K562 (cell line): ENCODE results near the gene TVP23A. TPM values are rescaled to one million over a fixed set of nuclear protein-coding genes. Genes with fewer than 3 reads are reported as not detected.

Experiments
- ATAC-seq: fragments of 200-7000 bp; cut with Tn5 transposase; 3 replicates; pipeline ENCODE4 v1.9.1; 2020; ENCODE audit warnings: moderate library complexity
- BruUV-seq: library from RNA; stranded (reverse); fragments of 400-500 nt; replicated peaks from 2 replicates; lab custom pipeline; 2021; lab: Mats Ljungman, UMichigan
- CTCF ChIA-PET: fragments of 300-600 bp; formaldehyde crosslinking; extraction: SDS; loops from one replicate; lab custom pipeline; 2021; ENCODE audit warnings: low intra/inter-chr PET ratio; lab: Yijun Ruan, JAX
- POLR2A ChIA-PET: fragments of 300-600, 350-650 bp; sonication (Branson Sonifier 250); formaldehyde crosslinking; extraction: SDS; loops from one replicate; lab custom pipeline; 2021; ENCODE audit warnings: antibody characterized with exemption, inconsistent platforms; lab: Yijun Ruan, JAX
- DNase-seq, 4 experiments: peaks; one replicate each; pipeline versions ENCODE4 v3.0.0 to v3.0.0-alpha.2; 2011 to 2018; ENCODE audit warnings: low spot score in 3 of 4, mixed read lengths in 3 of 4; ENCODE audit errors: extremely low read depth in 1 of 4
- FAIRE-seq: peaks from 2 replicates; lab custom pipeline; 2011; peaks lifted over from hg19 to GRCh38; lab: Jason Lieb, UNC
- H2AFZ ChIP-seq: 2 replicates; pipeline ENCODE4 v1.6.0; 2011; ENCODE audit warnings: low read depth, low read length, control low read depth, inconsistent platforms
- H3K27ac ChIP-seq: fragments of 200-600 bp; 3 replicates; pipeline ENCODE4 v1.8.0; 2011; ENCODE audit warnings: low read depth, mild to moderate bottlenecking, control low read depth, inconsistent platforms, low read length, moderate library complexity, mixed read lengths; ENCODE audit errors: extremely low read depth
- H3K27me3 ChIP-seq, 2 experiments: fragments of 300-600 bp in 1 of 2; 2 replicates in 1 of 2; 3 replicates in 1 of 2; pipeline versions ENCODE4 v1.6.0 to v1.8.0; 2011; ENCODE audit warnings: inconsistent platforms in 2 of 2, low read length in 2 of 2, mild to moderate bottlenecking in 1 of 2, mixed read lengths in 1 of 2, moderate library complexity in 1 of 2; ENCODE audit not compliant: control insufficient read depth in 2 of 2, insufficient read depth in 2 of 2
- H3K36me3 ChIP-seq: fragments of 300-600 bp; 3 replicates; pipeline ENCODE4 v1.8.0; 2011; ENCODE audit warnings: mild to moderate bottlenecking, low read length, inconsistent platforms; ENCODE audit not compliant: control insufficient read depth, insufficient read depth
- H3K4me1 ChIP-seq, 2 experiments: fragments of 200-600 bp in 1 of 2; replicated peaks in 1 of 2; 2 replicates in 1 of 2; 3 replicates in 1 of 2; pipeline versions ENCODE4 v1.5.1 to v1.8.0; 2011; ENCODE audit warnings: inconsistent platforms in 2 of 2, low read length in 2 of 2, mild to moderate bottlenecking in 1 of 2, mixed read lengths in 1 of 2, moderate library complexity in 1 of 2; ENCODE audit not compliant: control insufficient read depth in 2 of 2, insufficient read depth in 2 of 2
- H3K4me2 ChIP-seq: 2 replicates; pipeline ENCODE4 v1.6.1; 2011; ENCODE audit warnings: low read length, control low read depth, inconsistent platforms, mixed read lengths; ENCODE audit not compliant: insufficient read depth
- H3K4me3 ChIP-seq: fragments of 200-600 bp; sonication (generic), shearing (Covaris generic); 2 replicates; pipeline ENCODE4 v1.5.1; 2016; ENCODE audit warnings: control low read depth, inconsistent platforms
- H3K79me2 ChIP-seq: fragments of 200-600 bp; 3 replicates; pipeline ENCODE4 v1.8.0; 2011; ENCODE audit warnings: low read length, inconsistent platforms; ENCODE audit not compliant: control insufficient read depth, insufficient read depth
- H3K9ac ChIP-seq, 2 experiments: 2 replicates each; pipeline versions ENCODE4 v1.6.0 to v1.6.1; 2011; ENCODE audit warnings: low read depth in 2 of 2, low read length in 2 of 2, control low read depth in 1 of 2, inconsistent platforms in 1 of 2, mild to moderate bottlenecking in 1 of 2, mixed read lengths in 1 of 2; ENCODE audit not compliant: insufficient read depth in 1 of 2
- H3K9me1 ChIP-seq: one replicate; pipeline ENCODE4 v1.6.0; 2011; ENCODE audit warnings: inconsistent platforms, mild to moderate bottlenecking, low read length, moderate library complexity; ENCODE audit not compliant: control insufficient read depth, insufficient read depth
- H3K9me3 ChIP-seq: replicated peaks from 2 replicates; pipeline ENCODE4 v1.5.1; 2011; ENCODE audit warnings: low read depth, low read length, inconsistent platforms; ENCODE audit not compliant: control insufficient read depth, insufficient read depth
- H4K20me1 ChIP-seq: replicated peaks from 2 replicates; pipeline ENCODE4 v1.6.1; 2011; ENCODE audit warnings: low read length, inconsistent platforms, mixed read lengths; ENCODE audit not compliant: control insufficient read depth, insufficient read depth
- CEBPB ChIP-seq: fragments of 450-650 bp; IDR thresholded peaks from 2 replicates; pipeline ENCODE4 v1.6.1; 2016; ENCODE audit warnings: missing genetic modification characterization, missing compliant biosample characterization
- DDX20 ChIP-seq: fragments of 450-650 bp; IDR thresholded peaks from 2 replicates; pipeline ENCODE4 v1.6.1; 2016; ENCODE audit warnings: missing genetic modification characterization, low read depth, mild to moderate bottlenecking, missing compliant biosample characterization, moderate library complexity
- DPF2 ChIP-seq: fragments of 450-650 bp; IDR thresholded peaks from 2 replicates; pipeline ENCODE4 v1.6.1; 2016
- HOXB6 ChIP-seq: fragments of 250-450 bp; sonication (Bioruptor Pico); IDR thresholded peaks from 2 replicates; pipeline ENCODE4 v1.5.1; 2022; ENCODE audit warnings: mild to moderate bottlenecking, borderline replicate concordance
- KHSRP ChIP-seq: fragments of 450-650 bp; IDR thresholded peaks from 2 replicates; pipeline ENCODE4 v1.6.1; 2017
- MAFF ChIP-seq: IDR thresholded peaks from 2 replicates; pipeline ENCODE4 v1.6.1; 2012; ENCODE audit warnings: low read length, improper control_type of control experiment
- MEF2A ChIP-seq: IDR thresholded peaks from 2 replicates; pipeline ENCODE4 v1.6.1; 2011; ENCODE audit warnings: low read depth, mild to moderate bottlenecking, low read length, moderate library complexity; ENCODE audit not compliant: control insufficient read depth
- MTA3 ChIP-seq: fragments of 450-650 bp; formaldehyde crosslinking; IDR thresholded peaks from 2 replicates; pipeline ENCODE4 v1.6.1; 2017; ENCODE audit warnings: mild to moderate bottlenecking, borderline replicate concordance
- NEUROD1 ChIP-seq: fragments of 150-350 bp; IDR thresholded peaks from 2 replicates; pipeline ENCODE4 v1.6.1; 2014; ENCODE audit warnings: borderline replicate concordance, low read length, low read depth; ENCODE audit not compliant: partially characterized antibody
- NR3C1 ChIP-seq: sonication (generic); formaldehyde crosslinking; IDR thresholded peaks from 2 replicates; pipeline ENCODE4 v1.8.1; 2022; ENCODE audit warnings: missing genetic modification reagents
- RAD21 ChIP-seq, 2 experiments: fragments of 250-450 bp in 1 of 2; fragments of 450-650 bp in 1 of 2; sonication (Bioruptor Pico) in 1 of 2; formaldehyde crosslinking in 1 of 2; IDR thresholded peaks in 1 of 2; conservative IDR thresholded peaks in 1 of 2; 2 replicates each; pipeline versions ENCODE4 v1.4.0 to v1.8.0; 2020 to 2022; ENCODE audit warnings: mild to moderate bottlenecking in 2 of 2, moderate library complexity in 1 of 2
- RBM15 ChIP-seq: fragments of 200-400 bp; formaldehyde crosslinking; IDR thresholded peaks from 2 replicates; pipeline ENCODE4 v1.6.1; 2018; ENCODE audit warnings: mild to moderate bottlenecking, low read length, moderate library complexity; ENCODE audit not compliant: insufficient read depth
- TBL1XR1 ChIP-seq, 2 experiments: IDR thresholded peaks; 2 replicates each; pipeline ENCODE4 v1.6.1; 2012; ENCODE audit warnings: improper control_type of control experiment in 2 of 2, low read length in 2 of 2, mild to moderate bottlenecking in 1 of 2
- USF2 ChIP-seq: sonication (generic); formaldehyde crosslinking; IDR thresholded peaks from 2 replicates; pipeline ENCODE4 v1.5.0; 2020; ENCODE audit warnings: missing genetic modification reagents
- ZNF146 ChIP-seq: IDR thresholded peaks from one replicate; pipeline ENCODE4 v1.6.1; 2018; ENCODE audit warnings: missing compliant biosample characterization; ENCODE audit not compliant: unreplicated experiment
- ZNF584 ChIP-seq: fragments of 200-800 bp; sonication (Bioruptor generic); IDR thresholded peaks from 2 replicates; pipeline ENCODE4 v1.6.1; 2016; ENCODE audit warnings: low read depth, mild to moderate bottlenecking, missing genetic modification characterization, missing compliant biosample characterization
- WGBS: fragments of 100-300 bp; shearing (Covaris generic); methylation state at CpG from one replicate; pipeline ENCODE4 v1.1.6; 2016; ENCODE audit warnings: low coverage, mixed read lengths; ENCODE audit not compliant: insufficient coverage; ENCODE audit errors: missing lambda C conversion rate; 5-methylcytosine and 5-hydroxymethylcytosine counted together
- in situ Hi-C: fragments of 300-500 bp; cut with MboI; formaldehyde crosslinking; loops from 4 replicates; pipeline ENCODE4 v1.15.0; 2018; ENCODE audit warnings: inconsistent platforms, mixed read lengths
- intact Hi-C: fragments of 100-400 bp; cut with micrococcal nuclease; formaldehyde crosslinking; loops from 2 replicates; pipeline ENCODE4 v1.14.2; 2022
- polyA plus RNA-seq, 8 experiments: library from polyadenylated mRNA; depleted of rRNA in 4 of 8; stranded (reverse) in 5 of 8; unstranded in 3 of 8; fragments of >200 nt; fragmentation: Nextera tagmentation in 2 of 8; fragmentation: Illumina TruSeq in 1 of 8; extraction: Ambion mirVana in 2 of 8; extraction: Trizol in 1 of 8; gene quantifications; 2 replicates each; pipeline versions ENCODE4 v1.2.1 to v1.2.3, GENCODE V29; 2011 to 2014; ENCODE audit warnings: inconsistent platforms in 1 of 8, missing spikeins in 1 of 8
- total RNA-seq, 7 experiments: library from RNA; depleted of rRNA in 6 of 7; stranded (reverse); fragments of >200 nt in 6 of 7; fragmentation: Illumina TruSeq in 2 of 7; extraction: Trizol in 2 of 7; gene quantifications; 2 replicates each; pipeline versions ENCODE4 v1.2.1 to v1.2.3, GENCODE V29; 2011 to 2021; ENCODE audit warnings: low replicate concordance in 1 of 7
- TF ChIP-seq, protein P1 (sequence below): sonication (generic); formaldehyde crosslinking; IDR thresholded peaks from 2 replicates; pipeline ENCODE4 v1.8.1; 2022; ENCODE audit warnings: missing genetic modification reagents
- TF ChIP-seq, protein P2 (sequence below): sonication (generic); formaldehyde crosslinking; IDR thresholded peaks from 2 replicates; pipeline ENCODE4 v1.8.1; 2023; ENCODE audit warnings: mild to moderate bottlenecking, missing genetic modification reagents
- TF ChIP-seq, protein P3 (sequence below): sonication (generic); formaldehyde crosslinking; IDR thresholded peaks from 2 replicates; pipeline ENCODE4 v1.9.0; 2022; ENCODE audit warnings: mild to moderate bottlenecking, missing genetic modification reagents

Gene TVP23A
- total and polyA plus RNA-seq, 9 of the 15 experiments (the other 6 are each of a cell fraction or from before 2014, with no cell fraction given), result 0.04 to 0.77 (median 0.10) TPM; not detected in 3

DNA sequence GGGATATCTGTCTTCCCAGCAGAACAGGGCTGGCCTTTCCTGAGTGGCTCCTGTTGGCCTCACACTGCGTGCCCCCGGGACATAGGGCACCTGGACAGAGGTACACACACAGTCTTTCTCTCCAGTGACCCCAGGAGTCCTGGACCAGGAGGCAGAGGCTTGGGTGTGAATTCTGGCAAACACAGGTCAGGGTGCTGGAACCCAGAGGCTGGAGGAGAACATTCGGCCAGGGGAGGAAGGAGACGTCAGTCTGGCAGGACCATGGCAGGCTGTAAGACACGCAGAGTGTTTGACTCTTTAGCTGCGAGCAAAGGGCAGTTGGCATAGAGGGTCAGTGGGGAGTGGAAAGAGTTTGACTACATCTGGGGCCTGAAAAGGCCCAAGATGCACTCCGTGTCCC, 4.1 kb upstream of the TVP23A start:
- no peak overlapping the region for H3K4me2 ChIP-seq
- intact Hi-C loops (no loop called here), in situ Hi-C loops (no loop called here)
- CTCF ChIA-PET, result no interaction called here
- DNase-seq (no peak), FAIRE-seq (no peak), ATAC-seq (no peak)
- H3K27me3 ChIP-seq, result peaks cover 12 to 57% of the 10 kb centered on the region in 2 experiments
- BruUV-seq, result no TSS peak
- H2AFZ ChIP-seq, result no peak overlapping the region
- WGBS, result 8% methylated on average over 7 of the region's 7 CpGs
- POLR2A ChIA-PET, result no interaction called here
- no peak overlapping the region; a peak in 1 of 4 replicates for H3K9ac ChIP-seq
- H3K9me3 ChIP-seq, result no peaks in the 10 kb centered on the region
- H3K4me3 ChIP-seq, result no peak overlapping the region
- no peaks in the 10 kb centered on the region for H3K9me1 ChIP-seq
- no peaks in the 10 kb centered on the region for H3K79me2 ChIP-seq
- H4K20me1 ChIP-seq, result peaks cover 4% of the 10 kb centered on the region
- H3K27ac ChIP-seq, result no peak overlapping the region
- TF ChIP-seq, protein P1, sequence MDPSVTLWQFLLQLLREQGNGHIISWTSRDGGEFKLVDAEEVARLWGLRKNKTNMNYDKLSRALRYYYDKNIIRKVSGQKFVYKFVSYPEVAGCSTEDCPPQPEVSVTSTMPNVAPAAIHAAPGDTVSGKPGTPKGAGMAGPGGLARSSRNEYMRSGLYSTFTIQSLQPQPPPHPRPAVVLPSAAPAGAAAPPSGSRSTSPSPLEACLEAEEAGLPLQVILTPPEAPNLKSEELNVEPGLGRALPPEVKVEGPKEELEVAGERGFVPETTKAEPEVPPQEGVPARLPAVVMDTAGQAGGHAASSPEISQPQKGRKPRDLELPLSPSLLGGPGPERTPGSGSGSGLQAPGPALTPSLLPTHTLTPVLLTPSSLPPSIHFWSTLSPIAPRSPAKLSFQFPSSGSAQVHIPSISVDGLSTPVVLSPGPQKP (CRISPR knock-in tag), result no peak
- TF ChIP-seq KHSRP (no peak), ZNF146 (CRISPR knock-in tag) (no peak), MAFF (no peak), RAD21 (CRISPR knock-in tag; conservative IDR thresholded peaks at IDR 0.05 in 1 of 2, IDR thresholded peaks at IDR 0.05 in 1 of 2) (no peak), NEUROD1 (no peak), USF2 (CRISPR knock-in tag) (no peak), HOXB6 (CRISPR knock-in tag) (no peak), ZNF584 (CRISPR knock-in tag) (no peak), RBM15 (no peak), MTA3 (no peak), CEBPB (tag) (no peak), DPF2 (no peak), MEF2A (no peak), DDX20 (tag) (no peak), TBL1XR1 (IDR thresholded peaks at IDR 0.05; ENCODE audit: low read length in 2 of 2) (no peak), NR3C1 (CRISPR knock-in tag) (no peak)
- TF ChIP-seq, protein P2, sequence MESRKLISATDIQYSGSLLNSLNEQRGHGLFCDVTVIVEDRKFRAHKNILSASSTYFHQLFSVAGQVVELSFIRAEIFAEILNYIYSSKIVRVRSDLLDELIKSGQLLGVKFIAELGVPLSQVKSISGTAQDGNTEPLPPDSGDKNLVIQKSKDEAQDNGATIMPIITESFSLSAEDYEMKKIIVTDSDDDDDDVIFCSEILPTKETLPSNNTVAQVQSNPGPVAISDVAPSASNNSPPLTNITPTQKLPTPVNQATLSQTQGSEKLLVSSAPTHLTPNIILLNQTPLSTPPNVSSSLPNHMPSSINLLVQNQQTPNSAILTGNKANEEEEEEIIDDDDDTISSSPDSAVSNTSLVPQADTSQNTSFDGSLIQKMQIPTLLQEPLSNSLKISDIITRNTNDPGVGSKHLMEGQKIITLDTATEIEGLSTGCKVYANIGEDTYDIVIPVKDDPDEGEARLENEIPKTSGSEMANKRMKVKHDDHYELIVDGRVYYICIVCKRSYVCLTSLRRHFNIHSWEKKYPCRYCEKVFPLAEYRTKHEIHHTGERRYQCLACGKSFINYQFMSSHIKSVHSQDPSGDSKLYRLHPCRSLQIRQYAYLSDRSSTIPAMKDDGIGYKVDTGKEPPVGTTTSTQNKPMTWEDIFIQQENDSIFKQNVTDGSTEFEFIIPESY (CRISPR knock-in tag), result no peak
- TF ChIP-seq, protein P3, sequence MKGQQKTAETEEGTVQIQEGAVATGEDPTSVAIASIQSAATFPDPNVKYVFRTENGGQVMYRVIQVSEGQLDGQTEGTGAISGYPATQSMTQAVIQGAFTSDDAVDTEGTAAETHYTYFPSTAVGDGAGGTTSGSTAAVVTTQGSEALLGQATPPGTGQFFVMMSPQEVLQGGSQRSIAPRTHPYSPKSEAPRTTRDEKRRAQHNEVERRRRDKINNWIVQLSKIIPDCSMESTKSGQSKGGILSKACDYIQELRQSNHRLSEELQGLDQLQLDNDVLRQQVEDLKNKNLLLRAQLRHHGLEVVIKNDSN (CRISPR knock-in tag), result no peak
- H3K36me3 ChIP-seq, result no peaks in the 10 kb centered on the region
- H3K4me1 ChIP-seq, result peaks cover 0 to 8% of the 10 kb centered on the region in 2 experiments; a peak in 2 of 5 replicates
